Right cardiac atrium (tissue), 5 donors: ENCODE data around the gene GNA12. TPM values are rescaled to one million over a fixed set of nuclear protein-coding genes. Genes with fewer than 3 reads are reported as not detected.
A peak's percentile ranks its signal among the peaks of the same experiment; 100 is the strongest.

Source experiments
- ATAC-seq, 2 donors: fragments of 200-7000 bp; cut with Tn5 transposase; one replicate each; pipeline versions ENCODE4 v1.8.0 to v1.9.1; 2020; ENCODE audit warnings: moderate library complexity in 2 of 2, mild to moderate bottlenecking in 1 of 2
- DNase-seq, 3 donors: peaks; one replicate each; pipeline ENCODE4 v3.0.0-alpha.2; 2020
- H3K27ac ChIP-seq: one replicate; pipeline ENCODE4 v1.5.1; 2013; ENCODE audit warnings: mild to moderate bottlenecking, low read length, control low read depth, moderate library complexity
- H3K27me3 ChIP-seq: one replicate; pipeline ENCODE4 v1.6.1; 2013; ENCODE audit not compliant: control insufficient read depth, insufficient read depth
- H3K4me1 ChIP-seq: one replicate; pipeline ENCODE4 v1.6.1; 2013; ENCODE audit warnings: low read length; ENCODE audit not compliant: control insufficient read depth, insufficient read depth
- H3K4me3 ChIP-seq: one replicate; pipeline ENCODE4 v1.5.1; 2013; ENCODE audit warnings: low read length, control low read depth
- H3K9me3 ChIP-seq: one replicate; pipeline ENCODE4 v1.6.1; 2013; ENCODE audit warnings: low read length; ENCODE audit not compliant: control insufficient read depth
- WGBS: extraction: QIAGEN DNeasy Blood & Tissue Kit; methylation state at CpG from one replicate; pipeline ENCODE4 v1.1.7; 2013; 5-methylcytosine and 5-hydroxymethylcytosine counted together
- intact Hi-C, 4 donors: fragments of 100-400 bp; cut with DNase I; formaldehyde crosslinking; loops; one replicate each; pipeline versions ENCODE4 v1.11.0 to v1.14.0; 2022 to 2023
- long read RNA-seq, 4 donors: library from polyadenylated mRNA; unstranded; transcript quantifications; one replicate each; pipeline ENCODE4 v2.0.0, GENCODE V29; 2020 to 2021
- polyA plus RNA-seq: library from polyadenylated mRNA; stranded (reverse); fragments of 200-250 nt; gene quantifications from one replicate; pipeline ENCODE4 v1.2.3, GENCODE V29; 2013
- total RNA-seq, 4 donors: library from RNA; stranded (reverse); fragmentation: NEBNext Ultra II Directional; extraction: Animal tissue kit (Norgen Biotek cat#: 25700); gene quantifications; one replicate each; pipeline ENCODE4 v1.2.1, GENCODE V29; 2021
- donor health status: healthy with polysubstance abuse.
- donor health status: DM: no; HTN: yes; CAD: no.
- donor health status: DM: no; HTN: no; CAD: no.
- donor health status: DM: no; HTN: yes; CAD: no; lungs with severe emphysema.
- donor health status: DM: yes; HTN: yes; CAD: no.

GNA12 gene
- total RNA-seq (10 to 100 TPM; 60.8 to 68.1 (median 64.4) TPM), polyA plus RNA-seq (32.8 TPM)
- long read RNA-seq, donor 1, full-length matches to known transcripts: 126 of 195 reads
- long read RNA-seq, donor 1, partial matches to known transcripts: 8 of 195 reads
- long read RNA-seq, donor 1, other reads (novel, unspliced or antisense): 61 of 195 reads
- long read RNA-seq, donor 2, full-length matches to known transcripts: 159 of 196 reads
- long read RNA-seq, donor 2, partial matches to known transcripts: 3 of 196 reads
- long read RNA-seq, donor 2, other reads (novel, unspliced or antisense): 34 of 196 reads
- long read RNA-seq, donor 3, full-length matches to known transcripts: 2 of 98 reads
- long read RNA-seq, donor 3, partial matches to known transcripts: 3 of 98 reads
- long read RNA-seq, donor 3, other reads (novel, unspliced or antisense): 93 of 98 reads
- long read RNA-seq, donor 4, full-length matches to known transcripts: 148 of 174 reads
- long read RNA-seq, donor 4, partial matches to known transcripts: 1 of 174 reads
- long read RNA-seq, donor 4, other reads (novel, unspliced or antisense): 25 of 174 reads

GRCh38 chr7:2844153-2845033 is at the start of gene GNA12:
Gene GNA12 (minus strand): TSS chr7:2844308. CDS start chr7:2844161, 147 bp downstream.
- under 1% methylated on average over 79 of the region's 79 CpGs for WGBS
- H3K4me3 ChIP-seq: peak within 1 kb of the TSS; percentile 78
- intact Hi-C loops: no loop called here

GRCh38 chr7:2893411-2893861 is 49.3 kb upstream of the GNA12 start:
- no peak overlapping the region for H3K27ac ChIP-seq
- no peaks in the 10 kb centered on the region for H3K9me3 ChIP-seq
- WGBS: 70% methylated on average over 9 of the region's 9 CpGs
- H3K4me3 ChIP-seq: no peak overlapping the region
- intact Hi-C loops: no loop called here
- H3K27me3 ChIP-seq: no peaks in the 10 kb centered on the region
- DNase-seq (no peak), ATAC-seq (no peak)
- H3K4me1 ChIP-seq: no peaks in the 10 kb centered on the region

More at GRCh38 chr7:2844153-2845033, at the start of gene GNA12:
- DNase-seq (peak; percentile 99 to 100 (median 99)), ATAC-seq (peak; percentile 97 to 98)
- H3K27ac ChIP-seq: peak within 1 kb of the TSS; percentile 20
- H3K4me1 ChIP-seq: peaks cover 13% of the 10 kb centered on the region
- H3K9me3 ChIP-seq: no peaks in the 10 kb centered on the region
- H3K27me3 ChIP-seq: no peaks in the 10 kb centered on the region

- H3K4me1 ChIP-seq: no peaks in the 10 kb centered on the region
- ATAC-seq: no peak
- no peak overlapping the region for H3K4me3 ChIP-seq
- H3K9me3 ChIP-seq: no peaks in the 10 kb centered on the region
- no peaks in the 10 kb centered on the region for H3K27me3 ChIP-seq
- intact Hi-C loops: no loop called here
- WGBS: 44% methylated on average over 8 of the region's 8 CpGs
- no peak overlapping the region for H3K27ac ChIP-seq
- no peak for DNase-seq
Observed at GRCh38 chr7:2892549-2892948, 48.4 kb upstream of the GNA12 start.

GRCh38 chr7:2887816-2888215 is 43.7 kb upstream of the GNA12 start:
- ATAC-seq (no peak), DNase-seq (no peak)
- intact Hi-C loops: loop anchor here in 2 of 4 donors (10.0 kb wide), 1 partner anchor 267 kb away; no protein-coding TSS in a partner anchor
- Histone ChIP-seq H3K27ac (no peak overlapping the region), H3K27me3 (no peaks in the 10 kb centered on the region), H3K4me1 (no peaks in the 10 kb centered on the region), H3K4me3 (no peak overlapping the region), H3K9me3 (no peaks in the 10 kb centered on the region)
- 62% methylated on average over 7 of the region's 7 CpGs for WGBS

GRCh38 chr7:2886900-2887299 is 42.8 kb upstream of the GNA12 start:
- peak; percentile 62 to 75 for ATAC-seq
- DNase-seq: peak in 2 of 3 donors; percentile 29 to 64
- WGBS: 20% methylated on average over 12 of the region's 12 CpGs

GRCh38 chr7:2886391-2886790 is 42.3 kb upstream of the GNA12 start:
- Histone ChIP-seq H3K9me3 (no peaks in the 10 kb centered on the region), H3K4me1 (no peaks in the 10 kb centered on the region), H3K27ac (no peak overlapping the region), H3K27me3 (no peaks in the 10 kb centered on the region), H3K4me3 (no peak overlapping the region)
- 55% methylated on average over 5 of the region's 5 CpGs for WGBS
- ATAC-seq: no peak
- intact Hi-C loops: loop anchor here in 2 of 4 donors (10.0 kb wide), 1 partner anchor 268 kb away; no protein-coding TSS in a partner anchor
- DNase-seq: no peak

More at GRCh38 chr7:2886900-2887299, 42.8 kb upstream of the GNA12 start:
- Histone ChIP-seq H3K4me1 (no peaks in the 10 kb centered on the region), H3K27me3 (no peaks in the 10 kb centered on the region), H3K4me3 (no peak overlapping the region), H3K27ac (no peak overlapping the region), H3K9me3 (no peaks in the 10 kb centered on the region)
- intact Hi-C loops: loop anchor here in 2 of 4 donors (10.0 kb wide), 1 partner anchor 268 kb away; no protein-coding TSS in a partner anchor

GRCh38 chr7:2884161-2884560 is 40.1 kb upstream of the GNA12 start:
- Histone ChIP-seq H3K27ac (no peak overlapping the region), H3K9me3 (no peaks in the 10 kb centered on the region), H3K27me3 (no peaks in the 10 kb centered on the region), H3K4me1 (no peaks in the 10 kb centered on the region), H3K4me3 (no peak overlapping the region)
- DNase-seq (no peak), ATAC-seq (no peak)
- intact Hi-C loops: loop anchor here in 2 of 4 donors (10.0 kb wide), 1 partner anchor 271 kb away; no protein-coding TSS in a partner anchor
- 74% methylated on average over 9 of the region's 9 CpGs for WGBS

GRCh38 chr7:2883101-2883500 is 39.0 kb upstream of the GNA12 start:
- DNase-seq (no peak), ATAC-seq (no peak)
- Histone ChIP-seq H3K4me1 (no peaks in the 10 kb centered on the region), H3K4me3 (no peak overlapping the region), H3K9me3 (no peaks in the 10 kb centered on the region), H3K27me3 (no peaks in the 10 kb centered on the region), H3K27ac (no peak overlapping the region)
- 85% methylated on average over 17 of the region's 17 CpGs for WGBS
- intact Hi-C loops: loop anchor here in 2 of 4 donors (10.0 kb wide), 1 partner anchor 272 kb away; no protein-coding TSS in a partner anchor

GRCh38 chr7:2882111-2882510 is 38.0 kb upstream of the GNA12 start:
- WGBS: 77% methylated on average over 10 of the region's 10 CpGs
- ATAC-seq (no peak), DNase-seq (no peak)
- Histone ChIP-seq H3K4me3 (no peak overlapping the region), H3K4me1 (no peaks in the 10 kb centered on the region), H3K27ac (no peak overlapping the region), H3K9me3 (no peaks in the 10 kb centered on the region), H3K27me3 (no peaks in the 10 kb centered on the region)
- intact Hi-C loops: loop anchor here in 2 of 4 donors (10.0 kb wide), 1 partner anchor 273 kb away; no protein-coding TSS in a partner anchor

- Histone ChIP-seq H3K4me1 (no peaks in the 10 kb centered on the region), H3K27ac (no peak overlapping the region), H3K9me3 (no peaks in the 10 kb centered on the region), H3K27me3 (no peaks in the 10 kb centered on the region), H3K4me3 (no peak overlapping the region)
- WGBS: 58% methylated on average over 18 of the region's 18 CpGs
- peak; percentile 33 to 66 (median 61) for DNase-seq
- intact Hi-C loops: loop anchor here in 2 of 4 donors (10.0 kb wide), 1 partner anchor 274 kb away; no protein-coding TSS in a partner anchor
- no peak for ATAC-seq
Observed at GRCh38 chr7:2880874-2881533, 36.9 kb upstream of the GNA12 start.
